ENCODE measurements around the gene FAM3A. TPM values are rescaled to one million over a fixed set of nuclear protein-coding genes. Genes with fewer than 3 reads are reported as not detected.

FAM3A gene
- total and polyA plus RNA-seq, 10 of the 15 experiments (the other 5 are each of a cell fraction or from before 2014, with no cell fraction given), result 0.29 to 21.1 (median 11.4) TPM

DNA sequence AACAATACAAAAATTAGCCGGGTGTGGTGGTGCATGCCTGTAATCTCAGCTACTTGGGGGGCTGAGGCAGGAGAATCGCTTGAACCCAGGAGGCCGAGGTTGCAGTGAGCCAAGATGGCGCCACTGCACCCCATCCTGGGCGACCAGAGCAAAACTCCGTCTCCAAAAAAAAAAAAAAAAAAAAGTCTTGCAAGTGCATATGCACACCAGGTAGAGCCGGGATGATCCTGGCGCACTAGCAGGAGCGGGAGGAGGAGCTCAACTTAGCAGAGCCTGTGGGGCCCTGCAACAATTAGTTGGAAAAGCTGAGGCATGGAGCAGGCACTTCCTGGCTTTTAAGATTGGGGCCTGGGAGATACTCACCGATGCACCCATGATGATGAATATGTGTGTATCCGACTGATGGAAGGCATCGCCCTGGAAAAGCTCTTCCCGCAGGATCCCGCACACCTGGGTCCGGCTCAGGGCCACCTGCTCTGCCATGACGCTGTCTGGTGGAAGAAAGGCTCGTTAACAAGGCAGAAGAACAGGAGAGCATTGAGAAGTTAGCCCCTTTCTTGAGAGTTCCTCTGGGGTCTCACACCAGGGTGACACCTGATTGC is 29.7 kb upstream of the FAM3A start:
- ChIA-PET CTCF (no interaction called here), RAD21 (ENCODE audit: unreplicated experiment) (interaction anchor here (0.6 kb wide), 1 partner anchor 9 kb away, joined by 4 read pairs; no protein-coding TSS in a partner anchor), POLR2A (no interaction called here), SMC1A (ENCODE audit: uncharacterized antibody, unreplicated experiment) (no interaction called here)
- intact Hi-C loops (cut with micrococcal nuclease; ENCODE audit: unreplicated experiment), result no loop called here
- Histone ChIP-seq H2AFZ (ENCODE audit: control insufficient read depth, low read depth, low read length) (no peak overlapping the region), H3K27me3 (replicated peaks in 1 of 2; ENCODE audit: control insufficient read depth in 2 of 2, insufficient read depth in 2 of 2, low read length in 1 of 2) (no peaks in the 10 kb centered on the region), H3K4me1 (ENCODE audit: control insufficient read depth, insufficient read depth, low read length) (peaks cover 14% of the 10 kb centered on the region), H3K36me3 (ENCODE audit: control insufficient read depth in 2 of 2, insufficient read depth in 2 of 2, low read length in 1 of 2) (no peaks in the 10 kb centered on the region), H3K9ac (ENCODE audit: control insufficient read depth, insufficient read depth, low read length) (peak overlapping the region; percentile 63), H3K4me3 (peak overlapping the region; percentile 67; the same call in 1 of the 2 replicates), H3K27ac (ENCODE audit: control insufficient read depth, insufficient read depth) (peak overlapping the region; percentile 27; the same call in 1 of the 2 replicates), H3K9me3 (replicated peaks; ENCODE audit: control insufficient read depth, insufficient read depth, low read length) (no peaks in the 10 kb centered on the region), H4K20me1 (ENCODE audit: control insufficient read depth, insufficient read depth) (no peaks in the 10 kb centered on the region), H3K79me2 (ENCODE audit: control insufficient read depth, insufficient read depth, low read length) (peaks cover 28% of the 10 kb centered on the region), H3K4me2 (ENCODE audit: control insufficient read depth, insufficient read depth) (peak overlapping the region; percentile 86)
- no TSS peak for BruUV-seq (replicated peaks)
- DNase-seq (ENCODE audit: low read depth, low spot score) (no peak), FAIRE-seq (no peak), ATAC-seq (no peak)
- in situ Hi-C loops (cut with MboI), result loop anchor here (10.0 to 25.0 kb wide), 2 partner anchors 289 to 408 kb away; partner anchors contain the start of genes OPN1LW and SMIM9
- 90% methylated on average over 16 of the region's 17 CpGs for WGBS (ENCODE audit: insufficient coverage, insufficient replicate concordance, low lambda C conversion rate, missing lambda C conversion rate)
- TF ChIP-seq SKIL (IDR thresholded peaks at IDR 0.05; ENCODE audit: low read depth, poor library complexity, severe bottlenecking) (no peak), IRF4 (IDR thresholded peaks at IDR 0.05; ENCODE audit: low read depth, low read length) (no peak), STAT1 (conservative IDR thresholded peaks at IDR 0.05) (no peak), ZBTB4 (CRISPR knock-in tag; IDR thresholded peaks at IDR 0.05) (no peak), POLR2AphosphoS2 (IDR thresholded peaks at IDR 0.05; ENCODE audit: low read depth, low read length) (no peak), RAD51 (IDR thresholded peaks at IDR 0.05) (no peak), NFYB (IDR thresholded peaks at IDR 0.05; ENCODE audit: insufficient read depth, low read depth, low read length) (no peak), PML (IDR thresholded peaks at IDR 0.05; ENCODE audit: low read length) (no peak), WRNIP1 (IDR thresholded peaks at IDR 0.05; ENCODE audit: borderline replicate concordance, low read depth, low read length) (no peak), MTA2 (IDR thresholded peaks at IDR 0.05; ENCODE audit: low read depth) (no peak), TCF7 (IDR thresholded peaks at IDR 0.05; ENCODE audit: borderline replicate concordance) (no peak), BCL11A (IDR thresholded peaks at IDR 0.05; ENCODE audit: low read depth, low read length) (no peak), MYC (IDR thresholded peaks at IDR 0.05; ENCODE audit: insufficient read depth, insufficient read length, insufficient replicate concordance, low read length, severe bottlenecking) (no peak), MTA3 (IDR thresholded peaks at IDR 0.05; ENCODE audit: borderline replicate concordance, low read length) (no peak)
- TF ChIP-seq, protein P1, sequence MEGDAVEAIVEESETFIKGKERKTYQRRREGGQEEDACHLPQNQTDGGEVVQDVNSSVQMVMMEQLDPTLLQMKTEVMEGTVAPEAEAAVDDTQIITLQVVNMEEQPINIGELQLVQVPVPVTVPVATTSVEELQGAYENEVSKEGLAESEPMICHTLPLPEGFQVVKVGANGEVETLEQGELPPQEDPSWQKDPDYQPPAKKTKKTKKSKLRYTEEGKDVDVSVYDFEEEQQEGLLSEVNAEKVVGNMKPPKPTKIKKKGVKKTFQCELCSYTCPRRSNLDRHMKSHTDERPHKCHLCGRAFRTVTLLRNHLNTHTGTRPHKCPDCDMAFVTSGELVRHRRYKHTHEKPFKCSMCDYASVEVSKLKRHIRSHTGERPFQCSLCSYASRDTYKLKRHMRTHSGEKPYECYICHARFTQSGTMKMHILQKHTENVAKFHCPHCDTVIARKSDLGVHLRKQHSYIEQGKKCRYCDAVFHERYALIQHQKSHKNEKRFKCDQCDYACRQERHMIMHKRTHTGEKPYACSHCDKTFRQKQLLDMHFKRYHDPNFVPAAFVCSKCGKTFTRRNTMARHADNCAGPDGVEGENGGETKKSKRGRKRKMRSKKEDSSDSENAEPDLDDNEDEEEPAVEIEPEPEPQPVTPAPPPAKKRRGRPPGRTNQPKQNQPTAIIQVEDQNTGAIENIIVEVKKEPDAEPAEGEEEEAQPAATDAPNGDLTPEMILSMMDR (IDR thresholded peaks at IDR 0.05 in 2 of 3, conservative IDR thresholded peaks at IDR 0.05 in 1 of 3; ENCODE audit: control insufficient read depth in 2 of 3, extremely low read depth in 1 of 3, insufficient read depth in 1 of 3, low read depth in 3 of 3, low read length in 3 of 3), result no peak
